Measurements from ENCODE around the gene UBL7. TPM values are rescaled to one million over a fixed set of nuclear protein-coding genes. Genes with fewer than 3 reads are reported as not detected.

UBL7 gene
- total and polyA plus RNA-seq, 4 donors = 12.7 to 19.5 (median 18.2) TPM

DNA sequence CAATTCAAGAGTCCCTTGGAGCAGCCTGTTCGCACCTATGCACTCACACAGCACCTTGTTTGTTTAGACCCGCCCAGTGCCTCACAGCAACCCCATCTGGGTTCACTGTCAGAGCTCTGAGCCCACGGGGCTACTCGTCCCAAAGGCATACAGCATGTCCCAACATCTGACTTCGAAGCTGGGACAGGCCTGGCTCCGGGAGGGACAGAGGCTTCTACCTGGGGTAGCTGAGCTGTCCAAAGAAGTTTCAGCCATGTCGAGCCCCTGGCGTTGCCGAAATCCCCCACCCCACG is 64.9 kb downstream of the UBL7 start:
- Histone ChIP-seq H3K27ac (ENCODE audit: low read depth in 1 of 2, low read length in 2 of 2) (no peak overlapping the region), H3K36me3 (ENCODE audit: control insufficient read depth in 4 of 4, insufficient read depth in 3 of 4, low read depth in 1 of 4, low read length in 3 of 4) (no peaks in the 10 kb centered on the region)
- 84% methylated on average over 10 of the region's 10 CpGs for WGBS

More for the DNA sequence above, 64.9 kb downstream of the UBL7 start:
- Histone ChIP-seq H3K4me3 (ENCODE audit: low read depth in 1 of 3, low read length in 3 of 3) (no peak overlapping the region), H3K4me1 (ENCODE audit: control insufficient read depth in 4 of 4, insufficient read depth in 4 of 4, low read length in 3 of 4) (no peaks in the 10 kb centered on the region), H3K9me3 (ENCODE audit: control insufficient read depth in 4 of 4, low read length in 3 of 4) (no peaks in the 10 kb centered on the region), H3K27me3 (ENCODE audit: control insufficient read depth in 4 of 4, insufficient read depth in 4 of 4, low read length in 3 of 4) (no peaks in the 10 kb centered on the region), H3K9ac (ENCODE audit: low read depth in 1 of 2, low read length in 2 of 2) (no peak overlapping the region)
- no peak for TF ChIP-seq YY1 (IDR thresholded peaks at IDR 0.05)
- TF ChIP-seq MAX (IDR thresholded peaks at IDR 0.05) = no peak
- no peak for TF ChIP-seq GABPA (IDR thresholded peaks at IDR 0.05 in 1 of 2, conservative IDR thresholded peaks at IDR 0.05 in 1 of 2)
- TF ChIP-seq JUND (IDR thresholded peaks at IDR 0.05) = no peak
- no peak for DNase-seq (ENCODE audit: low spot score)

Small RNA genes lying within 50 kb of the gene (small RNA-seq; reads per million reads assigned to genes)
- not detected for gene MIR6881
- not detected for gene RF00591

Other genes starting within 250 kb of the UBL7 start
- gene CCDC33, start 224.8 kb downstream of the UBL7 start, total RNA-seq = not detected
- not detected for gene CCDC33, start 224.8 kb downstream of the UBL7 start, polyA plus RNA-seq
- gene CYP11A1, start 93.5 kb downstream of the UBL7 start, total RNA-seq = 1 to 10 TPM in 1 of 2 donors, under 1 TPM in 1; 0.47 to 2.3 TPM
- 1 to 10 TPM; 1.5 to 2.2 TPM for gene CYP11A1, start 93.5 kb downstream of the UBL7 start, polyA plus RNA-seq
- gene SEMA7A, start 27.2 kb downstream of the UBL7 start, total RNA-seq = 10 to 100 TPM in 1 of 2 donors, 1 to 10 TPM in 1; 1.4 to 18.1 TPM
- 1 to 10 TPM in 1 of 2 donors, under 1 TPM in 1; 0.14 to 1.4 TPM for gene SEMA7A, start 27.2 kb downstream of the UBL7 start, polyA plus RNA-seq
- 1 to 10 TPM; 3.6 to 6.6 TPM for gene ARID3B, start 80.1 kb upstream of the UBL7 start, total RNA-seq
- 1 to 10 TPM; 1.4 to 1.8 TPM for gene ARID3B, start 80.1 kb upstream of the UBL7 start, polyA plus RNA-seq
- 10 to 100 TPM; 35.1 to 66.8 TPM for gene CLK3, start 154.7 kb upstream of the UBL7 start, total RNA-seq
- gene CLK3, start 154.7 kb upstream of the UBL7 start, polyA plus RNA-seq = 10 to 100 TPM; 20.1 to 21.8 TPM
- gene EDC3, start 234.9 kb upstream of the UBL7 start, total RNA-seq = 1 to 10 TPM; 7.5 to 9.5 TPM
- 1 to 10 TPM; 5.8 to 7.4 TPM for gene EDC3, start 234.9 kb upstream of the UBL7 start, polyA plus RNA-seq